SK-N-SH (cell line): Measurements from ENCODE around the gene CEP89. TPM values are rescaled to one million over a fixed set of nuclear protein-coding genes. Genes with fewer than 3 reads are reported as not detected.

Experiments used
- CTCF ChIA-PET: fragments of 300-600, 350-600 bp; formaldehyde crosslinking; extraction: SDS; loops from one replicate; lab custom pipeline; 2021; lab: Yijun Ruan, JAX
- POLR2A ChIA-PET: fragments of 350-600 bp; sonication (Branson Sonifier 250); formaldehyde crosslinking; extraction: SDS; loops from one replicate; lab custom pipeline; 2020; ENCODE audit warnings: antibody characterized with exemption, inconsistent platforms; lab: Yijun Ruan, JAX
- DNase-seq: peaks from one replicate; pipeline ENCODE4 v3.0.0; 2012
- H2AFZ ChIP-seq: fragments of 200-600 bp; sonication (generic); 2 replicates; pipeline ENCODE4 v1.8.1; 2016; ENCODE audit warnings: antibody characterized with exemption, mild to moderate bottlenecking, low read depth
- H3F3A ChIP-seq: fragments of 200-600 bp; sonication (generic); replicated peaks from 2 replicates; pipeline ENCODE3; 2016; ENCODE audit warnings: antibody characterized with exemption, mild to moderate bottlenecking; ENCODE audit not compliant: insufficient read depth
- H3K27ac ChIP-seq, 2 experiments: fragments of 200-500 bp in 1 of 2; fragments of 200-600 bp in 1 of 2; sonication (Bioruptor generic) in 1 of 2; sonication (generic), shearing (Covaris generic) in 1 of 2; 2 replicates each; pipeline versions ENCODE4 v1.5.1 to v1.6.1; 2014 to 2016; ENCODE audit warnings: low read depth in 2 of 2, inconsistent platforms in 1 of 2, low read length in 1 of 2, mild to moderate bottlenecking in 1 of 2, mixed read lengths in 1 of 2
- H3K27me3 ChIP-seq: fragments of 200-600 bp; sonication (generic), shearing (Covaris generic); 2 replicates; pipeline ENCODE4 v1.6.1; 2016; ENCODE audit warnings: mixed run types; ENCODE audit not compliant: insufficient read depth
- H3K36me3 ChIP-seq, 2 experiments: fragments of 200-500 bp in 1 of 2; fragments of 200-600 bp in 1 of 2; sonication (Bioruptor generic) in 1 of 2; sonication (generic) in 1 of 2; replicated peaks in 1 of 2; 2 replicates each; pipeline versions ENCODE3 to v1.5.1; 2014 to 2016; ENCODE audit warnings: low read length in 1 of 2, mild to moderate bottlenecking in 1 of 2; ENCODE audit not compliant: insufficient read depth in 2 of 2, control insufficient read depth in 1 of 2
- H3K4me1 ChIP-seq, 2 experiments: fragments of 200-500 bp in 1 of 2; fragments of 200-600 bp in 1 of 2; sonication (Bioruptor generic) in 1 of 2; sonication (generic), shearing (Covaris generic) in 1 of 2; 2 replicates each; pipeline versions ENCODE4 v1.5.1 to v1.6.1; 2014 to 2016; ENCODE audit warnings: low read depth in 1 of 2, low read length in 1 of 2, mixed run types in 1 of 2; ENCODE audit not compliant: insufficient read depth in 2 of 2, control insufficient read depth in 1 of 2
- H3K4me2 ChIP-seq: fragments of 200-600 bp; sonication (generic), shearing (Covaris generic); 2 replicates; pipeline ENCODE4 v1.6.1; 2017; ENCODE audit warnings: mixed run types
- H3K4me3 ChIP-seq, 2 experiments: fragments of 200-500 bp in 1 of 2; fragments of 200-600 bp in 1 of 2; sonication (Bioruptor generic) in 1 of 2; sonication (generic), shearing (Covaris generic) in 1 of 2; 2 replicates each; pipeline versions ENCODE4 v1.5.1 to v1.8.1; 2014 to 2016; ENCODE audit warnings: low read depth in 2 of 2, inconsistent platforms in 1 of 2, low read length in 1 of 2, mild to moderate bottlenecking in 1 of 2, mixed read lengths in 1 of 2, moderate library complexity in 1 of 2
- H3K79me2 ChIP-seq: fragments of 200-600 bp; sonication (generic); 2 replicates; pipeline ENCODE4 v1.8.1; 2017; ENCODE audit warnings: mild to moderate bottlenecking; ENCODE audit not compliant: insufficient read depth
- H3K9ac ChIP-seq: fragments of 200-600 bp; sonication (generic); 2 replicates; pipeline ENCODE4 v1.6.1; 2017; ENCODE audit warnings: mixed run types
- H3K9me2 ChIP-seq: fragments of 200-600 bp; sonication (generic); 2 replicates; pipeline ENCODE4 v1.6.1; 2017; ENCODE audit warnings: mixed run types
- H3K9me3 ChIP-seq: fragments of 200-600 bp; sonication (generic); 2 replicates; pipeline ENCODE4 v1.6.1; 2017; ENCODE audit warnings: mixed run types, mild to moderate bottlenecking, moderate library complexity
- H4K20me1 ChIP-seq: fragments of 200-600 bp; sonication (generic); 2 replicates; pipeline ENCODE4 v1.6.1; 2017; ENCODE audit warnings: mild to moderate bottlenecking, mixed run types; ENCODE audit not compliant: insufficient read depth
- EP300 ChIP-seq, 2 experiments: IDR thresholded peaks; 2 replicates each; pipeline versions ENCODE4 v1.4.0 to v1.6.1; 2012; ENCODE audit warnings: borderline replicate concordance in 1 of 2, low read depth in 1 of 2, low read length in 1 of 2
- GABPA ChIP-seq: IDR thresholded peaks from 2 replicates; pipeline ENCODE4 v1.4.0; 2012; ENCODE audit warnings: low read depth, mild to moderate bottlenecking
- GATA2 ChIP-seq: sonication (generic); formaldehyde crosslinking; IDR thresholded peaks from 2 replicates; pipeline ENCODE4 v1.5.0; 2020; ENCODE audit warnings: mild to moderate bottlenecking, missing genetic modification reagents
- NFIC ChIP-seq: IDR thresholded peaks from 2 replicates; pipeline ENCODE4 v1.4.0; 2012; ENCODE audit warnings: borderline replicate concordance
- POLR2AphosphoS5 ChIP-seq: IDR thresholded peaks from 2 replicates; pipeline ENCODE4 v1.6.1; 2012; ENCODE audit warnings: low read depth, low read length
- SIN3A ChIP-seq: IDR thresholded peaks from 2 replicates; pipeline ENCODE4 v1.6.1; 2012; ENCODE audit warnings: low read depth, mild to moderate bottlenecking, low read length, moderate library complexity, borderline replicate concordance
- SMC3 ChIP-seq: IDR thresholded peaks from 2 replicates; pipeline ENCODE4 v1.6.1; 2012; ENCODE audit warnings: low read depth, low read length, improper control_type of control experiment
- TAF1 ChIP-seq: IDR thresholded peaks from 2 replicates; pipeline ENCODE4 v1.6.1; 2012; ENCODE audit warnings: low read depth, mild to moderate bottlenecking, low read length, moderate library complexity, borderline replicate concordance
- TCF12 ChIP-seq: IDR thresholded peaks from 2 replicates; pipeline ENCODE4 v1.4.0; 2012
- WGBS: methylation state at CpG from one replicate; pipeline ENCODE4 v1.1.6; 2017; ENCODE audit warnings: low lambda C conversion rate; 5-methylcytosine and 5-hydroxymethylcytosine counted together
- polyA plus RNA-seq, 3 experiments: library from polyadenylated mRNA; depleted of rRNA; stranded (reverse); fragments of >200 nt; gene quantifications; 2 replicates each; pipeline ENCODE4 v1.2.3, GENCODE V29; 2012
- TF ChIP-seq, protein P1 (sequence below): fragments of 200-600 bp; sonication (generic); IDR thresholded peaks from 2 replicates; pipeline ENCODE4 v1.6.1; 2017; ENCODE audit warnings: antibody characterized with exemption, mild to moderate bottlenecking, moderate library complexity
- TF ChIP-seq, protein P2 (sequence below): IDR thresholded peaks from 2 replicates; pipeline ENCODE4; 2012
- TF ChIP-seq, protein P3 (sequence below): IDR thresholded peaks from 2 replicates; pipeline ENCODE4 v1.4.0; 2012; ENCODE audit warnings: low read depth
- TF ChIP-seq, protein P4 (sequence below): IDR thresholded peaks from 2 replicates; pipeline ENCODE4 v1.4.0; 2012; ENCODE audit warnings: low read depth, borderline replicate concordance
- TF ChIP-seq, protein P5 (sequence below): fragments of 150-350 bp; IDR thresholded peaks from 2 replicates; pipeline ENCODE4 v1.6.1; 2017; ENCODE audit warnings: antibody characterized with exemption, low read length, low read depth, borderline replicate concordance
- TF ChIP-seq, protein P6 (sequence below): fragments of 150-350 bp; IDR thresholded peaks from 2 replicates; pipeline ENCODE4 v1.6.1; 2016; ENCODE audit warnings: mild to moderate bottlenecking, low read depth, low read length
- TF ChIP-seq, protein P7 (sequence below): IDR thresholded peaks from 2 replicates; pipeline ENCODE4 v1.6.1; 2012; ENCODE audit warnings: mild to moderate bottlenecking, low read depth, low read length, moderate library complexity

The CEP89 gene
- polyA plus RNA-seq, 1 of the 3 experiments (the other 2 are of a cell fraction), result 16.4 TPM

DNA sequence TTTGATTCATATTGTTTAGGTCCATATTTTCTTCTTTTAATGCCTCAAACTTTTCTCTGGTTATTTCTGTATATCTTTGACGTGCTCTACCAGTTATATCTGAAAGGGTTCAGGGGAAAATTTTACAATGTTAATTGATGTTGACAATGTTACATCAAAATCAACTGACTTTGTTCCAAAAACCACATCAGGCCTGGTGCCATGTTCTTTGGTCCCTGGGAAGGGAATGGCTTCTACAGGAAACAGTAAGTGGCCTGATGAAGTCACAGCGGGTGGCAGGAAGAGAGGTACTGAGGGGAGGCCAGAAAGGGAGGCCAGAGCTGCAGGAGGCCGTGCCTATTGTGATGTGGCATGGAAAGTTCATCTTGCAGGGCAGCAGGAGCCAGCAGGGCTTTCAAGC is 38.2 kb downstream of the CEP89 start:
- Histone ChIP-seq H3K79me2 (no peaks in the 10 kb centered on the region), H3K4me1 (no peaks in the 10 kb centered on the region), H3K9me2 (no peaks in the 10 kb centered on the region), H3K27me3 (no peaks in the 10 kb centered on the region), H3K4me3 (no peak overlapping the region), H3K9ac (no peak overlapping the region), H3K4me2 (no peak overlapping the region), H3K9me3 (no peaks in the 10 kb centered on the region), H3K27ac (no peak overlapping the region), H2AFZ (no peak overlapping the region), H4K20me1 (no peaks in the 10 kb centered on the region), H3F3A (no peaks in the 10 kb centered on the region)
- POLR2A ChIA-PET, result no interaction called here
- no peak for DNase-seq
- CTCF ChIA-PET, result interaction anchor here (0.6 to 1.5 kb wide), 3 partner anchors 11 to 192 kb away, joined by 3 read pairs; no protein-coding TSS in a partner anchor
- TF ChIP-seq, protein P1, sequence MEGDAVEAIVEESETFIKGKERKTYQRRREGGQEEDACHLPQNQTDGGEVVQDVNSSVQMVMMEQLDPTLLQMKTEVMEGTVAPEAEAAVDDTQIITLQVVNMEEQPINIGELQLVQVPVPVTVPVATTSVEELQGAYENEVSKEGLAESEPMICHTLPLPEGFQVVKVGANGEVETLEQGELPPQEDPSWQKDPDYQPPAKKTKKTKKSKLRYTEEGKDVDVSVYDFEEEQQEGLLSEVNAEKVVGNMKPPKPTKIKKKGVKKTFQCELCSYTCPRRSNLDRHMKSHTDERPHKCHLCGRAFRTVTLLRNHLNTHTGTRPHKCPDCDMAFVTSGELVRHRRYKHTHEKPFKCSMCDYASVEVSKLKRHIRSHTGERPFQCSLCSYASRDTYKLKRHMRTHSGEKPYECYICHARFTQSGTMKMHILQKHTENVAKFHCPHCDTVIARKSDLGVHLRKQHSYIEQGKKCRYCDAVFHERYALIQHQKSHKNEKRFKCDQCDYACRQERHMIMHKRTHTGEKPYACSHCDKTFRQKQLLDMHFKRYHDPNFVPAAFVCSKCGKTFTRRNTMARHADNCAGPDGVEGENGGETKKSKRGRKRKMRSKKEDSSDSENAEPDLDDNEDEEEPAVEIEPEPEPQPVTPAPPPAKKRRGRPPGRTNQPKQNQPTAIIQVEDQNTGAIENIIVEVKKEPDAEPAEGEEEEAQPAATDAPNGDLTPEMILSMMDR, result no peak
- TF ChIP-seq, protein P2, sequence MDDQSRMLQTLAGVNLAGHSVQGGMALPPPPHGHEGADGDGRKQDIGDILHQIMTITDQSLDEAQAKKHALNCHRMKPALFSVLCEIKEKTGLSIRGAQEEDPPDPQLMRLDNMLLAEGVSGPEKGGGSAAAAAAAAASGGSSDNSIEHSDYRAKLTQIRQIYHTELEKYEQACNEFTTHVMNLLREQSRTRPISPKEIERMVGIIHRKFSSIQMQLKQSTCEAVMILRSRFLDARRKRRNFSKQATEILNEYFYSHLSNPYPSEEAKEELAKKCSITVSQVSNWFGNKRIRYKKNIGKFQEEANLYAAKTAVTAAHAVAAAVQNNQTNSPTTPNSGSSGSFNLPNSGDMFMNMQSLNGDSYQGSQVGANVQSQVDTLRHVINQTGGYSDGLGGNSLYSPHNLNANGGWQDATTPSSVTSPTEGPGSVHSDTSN, result no peak
- TF ChIP-seq, protein P3, sequence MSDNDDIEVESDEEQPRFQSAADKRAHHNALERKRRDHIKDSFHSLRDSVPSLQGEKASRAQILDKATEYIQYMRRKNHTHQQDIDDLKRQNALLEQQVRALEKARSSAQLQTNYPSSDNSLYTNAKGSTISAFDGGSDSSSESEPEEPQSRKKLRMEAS, result no peak
- TF ChIP-seq POLR2AphosphoS5 (no peak), SMC3 (no peak), NFIC (no peak), GATA2 (CRISPR knock-in tag) (no peak), EP300 (IDR thresholded peaks at IDR 0.05; ENCODE audit: borderline replicate concordance in 1 of 2, low read depth in 1 of 2, low read length in 1 of 2) (no peak)
- TF ChIP-seq, protein P4, sequence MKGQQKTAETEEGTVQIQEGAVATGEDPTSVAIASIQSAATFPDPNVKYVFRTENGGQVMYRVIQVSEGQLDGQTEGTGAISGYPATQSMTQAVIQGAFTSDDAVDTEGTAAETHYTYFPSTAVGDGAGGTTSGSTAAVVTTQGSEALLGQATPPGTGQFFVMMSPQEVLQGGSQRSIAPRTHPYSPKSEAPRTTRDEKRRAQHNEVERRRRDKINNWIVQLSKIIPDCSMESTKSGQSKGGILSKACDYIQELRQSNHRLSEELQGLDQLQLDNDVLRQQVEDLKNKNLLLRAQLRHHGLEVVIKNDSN, result no peak
- TF ChIP-seq, all 33 proteins: peak for 0
- 77% methylated on average over 3 of the region's 3 CpGs for WGBS
- peaks cover 2 to 21% of the 10 kb centered on the region in 2 experiments for H3K36me3 ChIP-seq

DNA sequence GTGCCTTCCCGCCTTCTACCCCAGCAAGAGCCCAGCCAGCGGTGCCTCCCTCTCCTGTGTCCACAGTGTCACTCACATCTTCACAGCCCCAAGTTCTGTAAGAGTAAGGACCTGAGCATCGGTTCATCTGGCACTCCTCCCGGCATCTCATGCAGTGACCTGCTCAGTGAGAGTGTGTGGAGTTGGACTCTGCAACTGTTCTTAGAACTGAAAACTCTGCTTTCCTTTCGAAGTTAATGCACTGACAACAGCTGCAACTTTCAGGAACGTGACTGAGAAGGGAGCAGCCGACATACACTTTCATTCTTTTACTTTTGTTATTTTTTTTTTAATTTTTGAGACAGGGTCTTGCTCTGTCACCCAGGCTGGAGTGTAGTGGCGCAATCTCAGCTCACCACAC is 41.2 kb downstream of the CEP89 start:
- no peak for DNase-seq
- Histone ChIP-seq H3K9ac (no peak overlapping the region), H3K79me2 (no peaks in the 10 kb centered on the region), H3K9me3 (no peaks in the 10 kb centered on the region), H3K4me3 (no peak overlapping the region), H4K20me1 (no peaks in the 10 kb centered on the region), H3F3A (peaks cover 2% of the 10 kb centered on the region), H3K9me2 (no peaks in the 10 kb centered on the region), H2AFZ (no peak overlapping the region), H3K4me1 (no peaks in the 10 kb centered on the region), H3K27ac (no peak overlapping the region), H3K27me3 (no peaks in the 10 kb centered on the region), H3K4me2 (no peak overlapping the region), H3K36me3 (peaks cover 10 to 28% of the 10 kb centered on the region in 2 experiments)
- CTCF ChIA-PET, result interaction anchor here (1.5 kb wide), 1 partner anchor 13 kb away, joined by 3 read pairs; no protein-coding TSS in a partner anchor
- 95% methylated on average over 8 of the region's 8 CpGs for WGBS
- POLR2A ChIA-PET, result no interaction called here
- TF ChIP-seq, protein P5, sequence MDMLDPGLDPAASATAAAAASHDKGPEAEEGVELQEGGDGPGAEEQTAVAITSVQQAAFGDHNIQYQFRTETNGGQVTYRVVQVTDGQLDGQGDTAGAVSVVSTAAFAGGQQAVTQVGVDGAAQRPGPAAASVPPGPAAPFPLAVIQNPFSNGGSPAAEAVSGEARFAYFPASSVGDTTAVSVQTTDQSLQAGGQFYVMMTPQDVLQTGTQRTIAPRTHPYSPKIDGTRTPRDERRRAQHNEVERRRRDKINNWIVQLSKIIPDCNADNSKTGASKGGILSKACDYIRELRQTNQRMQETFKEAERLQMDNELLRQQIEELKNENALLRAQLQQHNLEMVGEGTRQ, result no peak
- TF ChIP-seq, protein P4, result no peak
- TF ChIP-seq TCF12 (no peak), SIN3A (no peak), GABPA (no peak), TAF1 (no peak), GATA2 (CRISPR knock-in tag) (no peak)
- TF ChIP-seq, protein P6, sequence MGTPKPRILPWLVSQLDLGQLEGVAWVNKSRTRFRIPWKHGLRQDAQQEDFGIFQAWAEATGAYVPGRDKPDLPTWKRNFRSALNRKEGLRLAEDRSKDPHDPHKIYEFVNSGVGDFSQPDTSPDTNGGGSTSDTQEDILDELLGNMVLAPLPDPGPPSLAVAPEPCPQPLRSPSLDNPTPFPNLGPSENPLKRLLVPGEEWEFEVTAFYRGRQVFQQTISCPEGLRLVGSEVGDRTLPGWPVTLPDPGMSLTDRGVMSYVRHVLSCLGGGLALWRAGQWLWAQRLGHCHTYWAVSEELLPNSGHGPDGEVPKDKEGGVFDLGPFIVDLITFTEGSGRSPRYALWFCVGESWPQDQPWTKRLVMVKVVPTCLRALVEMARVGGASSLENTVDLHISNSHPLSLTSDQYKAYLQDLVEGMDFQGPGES, result no peak
- TF ChIP-seq, protein P7, sequence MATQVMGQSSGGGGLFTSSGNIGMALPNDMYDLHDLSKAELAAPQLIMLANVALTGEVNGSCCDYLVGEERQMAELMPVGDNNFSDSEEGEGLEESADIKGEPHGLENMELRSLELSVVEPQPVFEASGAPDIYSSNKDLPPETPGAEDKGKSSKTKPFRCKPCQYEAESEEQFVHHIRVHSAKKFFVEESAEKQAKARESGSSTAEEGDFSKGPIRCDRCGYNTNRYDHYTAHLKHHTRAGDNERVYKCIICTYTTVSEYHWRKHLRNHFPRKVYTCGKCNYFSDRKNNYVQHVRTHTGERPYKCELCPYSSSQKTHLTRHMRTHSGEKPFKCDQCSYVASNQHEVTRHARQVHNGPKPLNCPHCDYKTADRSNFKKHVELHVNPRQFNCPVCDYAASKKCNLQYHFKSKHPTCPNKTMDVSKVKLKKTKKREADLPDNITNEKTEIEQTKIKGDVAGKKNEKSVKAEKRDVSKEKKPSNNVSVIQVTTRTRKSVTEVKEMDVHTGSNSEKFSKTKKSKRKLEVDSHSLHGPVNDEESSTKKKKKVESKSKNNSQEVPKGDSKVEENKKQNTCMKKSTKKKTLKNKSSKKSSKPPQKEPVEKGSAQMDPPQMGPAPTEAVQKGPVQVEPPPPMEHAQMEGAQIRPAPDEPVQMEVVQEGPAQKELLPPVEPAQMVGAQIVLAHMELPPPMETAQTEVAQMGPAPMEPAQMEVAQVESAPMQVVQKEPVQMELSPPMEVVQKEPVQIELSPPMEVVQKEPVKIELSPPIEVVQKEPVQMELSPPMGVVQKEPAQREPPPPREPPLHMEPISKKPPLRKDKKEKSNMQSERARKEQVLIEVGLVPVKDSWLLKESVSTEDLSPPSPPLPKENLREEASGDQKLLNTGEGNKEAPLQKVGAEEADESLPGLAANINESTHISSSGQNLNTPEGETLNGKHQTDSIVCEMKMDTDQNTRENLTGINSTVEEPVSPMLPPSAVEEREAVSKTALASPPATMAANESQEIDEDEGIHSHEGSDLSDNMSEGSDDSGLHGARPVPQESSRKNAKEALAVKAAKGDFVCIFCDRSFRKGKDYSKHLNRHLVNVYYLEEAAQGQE, result no peak
